Testis (tissue), 3 donors: ENCODE measurements around the gene TRAPPC12. TPM values are rescaled to one million over a fixed set of nuclear protein-coding genes. Genes with fewer than 3 reads are reported as not detected.

Experiments used
- DNase-seq: peaks from one replicate; pipeline ENCODE4 v3.0.0-alpha.2; 2019
- H3K27ac ChIP-seq, 2 donors: fragments of 200-600 bp; sonication (generic); one replicate each; pipeline ENCODE4 v1.5.1; 2019
- H3K27me3 ChIP-seq: fragments of 200-600 bp; sonication (generic); one replicate; pipeline ENCODE4 v1.5.1; 2019
- H3K36me3 ChIP-seq: fragments of 200-600 bp; sonication (generic); one replicate; pipeline ENCODE4 v1.5.1; 2017; ENCODE audit warnings: low read depth; ENCODE audit errors: missing control alignments
- H3K4me1 ChIP-seq: fragments of 200-600 bp; sonication (generic); one replicate; pipeline ENCODE4 v1.5.1; 2019
- H3K4me3 ChIP-seq, 2 donors: fragments of 200-600 bp; sonication (generic); one replicate each; pipeline ENCODE4 v1.5.1; 2017 to 2019
- H3K9me3 ChIP-seq: fragments of 200-600 bp; sonication (generic); one replicate; pipeline ENCODE4 v1.5.1; 2017
- POLR2A ChIP-seq: fragments of 450-650 bp; IDR thresholded peaks from one replicate; pipeline ENCODE4 v1.6.1; 2017; ENCODE audit warnings: antibody characterized with exemption, mild to moderate bottlenecking, moderate library complexity
- WGBS, 2 donors: methylation state at CpG; one replicate each; pipeline ENCODE4 v1.1.5; 2018; 5-methylcytosine and 5-hydroxymethylcytosine counted together
- intact Hi-C: fragments of 100-400 bp; cut with DNase I; formaldehyde crosslinking; loops from one replicate; pipeline ENCODE4 v1.15.1; 2023; ENCODE audit warnings: low total_unique reads
- polyA plus RNA-seq: library from polyadenylated mRNA; stranded (reverse); fragments of 350-450 nt; fragmentation: Illumina TruSeq; extraction: RNeasy Lipid Tissue Mini Kit (QIAGEN cat#74804); gene quantifications from one replicate; pipeline ENCODE4 v1.2.3, GENCODE V29; 2014; ENCODE audit warnings: low read depth, low replicate concordance; ENCODE audit not compliant: insufficient read depth
- total RNA-seq, 2 donors: library from RNA; depleted of rRNA; stranded (reverse); fragments of >200 nt; gene quantifications; one replicate each; pipeline ENCODE4 v1.2.3, GENCODE V29; 2016
- TF ChIP-seq, protein P1 (sequence below), 3 experiments: fragments of 450-650 bp in 2 of 3; fragments of 200-600 bp in 1 of 3; sonication (generic) in 1 of 3; IDR thresholded peaks; one replicate each; pipeline ENCODE4 v1.5.1; 2016 to 2019; ENCODE audit warnings: antibody characterized with exemption in 3 of 3, mild to moderate bottlenecking in 2 of 3, moderate library complexity in 1 of 3

Gene TRAPPC12
- total and polyA plus RNA-seq, 3 donors from 2014 or later: 172 to 406 (median 236) TPM

GRCh38 chr2:3483227-3483985 is 103.9 kb downstream of the TRAPPC12 start:
- Histone ChIP-seq H3K9me3 (no peaks in the 10 kb centered on the region), H3K27ac (no peak overlapping the region), H3K4me1 (peaks cover 7% of the 10 kb centered on the region), H3K4me3 (peak overlapping the region in 1 of 2 donors; percentile 21), H3K36me3 (no peaks in the 10 kb centered on the region), H3K27me3 (no peaks in the 10 kb centered on the region)
- 58 to 61% methylated on average over 17 to 30 of the region's 30 CpGs for WGBS, 2 donors
- intact Hi-C loops: no loop called here
- TF ChIP-seq POLR2A: no peak
- TF ChIP-seq, protein P1, sequence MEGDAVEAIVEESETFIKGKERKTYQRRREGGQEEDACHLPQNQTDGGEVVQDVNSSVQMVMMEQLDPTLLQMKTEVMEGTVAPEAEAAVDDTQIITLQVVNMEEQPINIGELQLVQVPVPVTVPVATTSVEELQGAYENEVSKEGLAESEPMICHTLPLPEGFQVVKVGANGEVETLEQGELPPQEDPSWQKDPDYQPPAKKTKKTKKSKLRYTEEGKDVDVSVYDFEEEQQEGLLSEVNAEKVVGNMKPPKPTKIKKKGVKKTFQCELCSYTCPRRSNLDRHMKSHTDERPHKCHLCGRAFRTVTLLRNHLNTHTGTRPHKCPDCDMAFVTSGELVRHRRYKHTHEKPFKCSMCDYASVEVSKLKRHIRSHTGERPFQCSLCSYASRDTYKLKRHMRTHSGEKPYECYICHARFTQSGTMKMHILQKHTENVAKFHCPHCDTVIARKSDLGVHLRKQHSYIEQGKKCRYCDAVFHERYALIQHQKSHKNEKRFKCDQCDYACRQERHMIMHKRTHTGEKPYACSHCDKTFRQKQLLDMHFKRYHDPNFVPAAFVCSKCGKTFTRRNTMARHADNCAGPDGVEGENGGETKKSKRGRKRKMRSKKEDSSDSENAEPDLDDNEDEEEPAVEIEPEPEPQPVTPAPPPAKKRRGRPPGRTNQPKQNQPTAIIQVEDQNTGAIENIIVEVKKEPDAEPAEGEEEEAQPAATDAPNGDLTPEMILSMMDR (IDR thresholded peaks at IDR 0.05): peak in 2 of 3 experiments; percentile 13 to 16
- peak; percentile 65 for DNase-seq

- H3K9me3 ChIP-seq: no peaks in the 10 kb centered on the region
- no peak for TF ChIP-seq POLR2A
- TF ChIP-seq, protein P1 (IDR thresholded peaks at IDR 0.05): no peak
Observed at GRCh38 chr2:3483986-3484960, 104.8 kb downstream of the TRAPPC12 start.

DNA sequence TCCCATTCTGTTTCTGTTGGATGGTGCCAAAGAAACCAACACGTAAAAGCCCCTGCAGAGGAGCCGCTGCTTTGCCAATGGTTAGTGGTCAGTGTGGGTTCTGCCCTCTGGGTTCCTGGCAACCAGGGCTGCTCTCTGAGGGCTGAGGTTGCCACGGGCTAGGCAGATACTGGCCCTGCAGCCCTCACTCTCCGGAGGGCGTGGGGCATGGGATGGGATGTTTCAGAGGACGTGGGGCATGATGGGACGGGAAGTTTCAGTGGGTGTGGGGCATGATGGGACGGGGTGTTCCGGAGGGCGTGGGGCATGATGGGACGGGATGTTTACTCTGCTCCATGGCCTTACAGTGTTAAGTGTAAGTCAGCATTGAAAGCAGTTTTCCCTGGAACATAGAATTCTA is 105.7 kb downstream of the TRAPPC12 start:
- Histone ChIP-seq H3K36me3 (no peaks in the 10 kb centered on the region), H3K4me3 (no peak overlapping the region), H3K9me3 (no peaks in the 10 kb centered on the region), H3K27me3 (no peaks in the 10 kb centered on the region), H3K4me1 (peaks cover 7% of the 10 kb centered on the region), H3K27ac (no peak overlapping the region)
- intact Hi-C loops: no loop called here
- WGBS, 2 donors: 90 to 93% methylated on average over 11 of the region's 11 CpGs
- DNase-seq: no peak
- TF ChIP-seq, protein P1 (IDR thresholded peaks at IDR 0.05): no peak
- TF ChIP-seq POLR2A: no peak

More at GRCh38 chr2:3483986-3484960, 104.8 kb downstream of the TRAPPC12 start:
- no peak overlapping the region for H3K4me3 ChIP-seq
- DNase-seq: no peak
- WGBS, 2 donors: 83 to 94% methylated on average over 31 to 34 of the region's 34 CpGs
- no peak overlapping the region for H3K27ac ChIP-seq
- H3K27me3 ChIP-seq: no peaks in the 10 kb centered on the region
- no peaks in the 10 kb centered on the region for H3K36me3 ChIP-seq
- intact Hi-C loops: no loop called here
- peaks cover 7% of the 10 kb centered on the region for H3K4me1 ChIP-seq

- WGBS, 2 donors: 90 to 95% methylated on average over 22 to 29 of the region's 29 CpGs
- no peaks in the 10 kb centered on the region for H3K9me3 ChIP-seq
- no peaks in the 10 kb centered on the region for H3K27me3 ChIP-seq
- H3K36me3 ChIP-seq: no peaks in the 10 kb centered on the region
- no peak overlapping the region for H3K4me3 ChIP-seq
- TF ChIP-seq, protein P1 (IDR thresholded peaks at IDR 0.05): no peak
- no peak for TF ChIP-seq POLR2A
- peaks cover 7% of the 10 kb centered on the region for H3K4me1 ChIP-seq
- peak; percentile 11 for DNase-seq
- intact Hi-C loops: no loop called here
- no peak overlapping the region for H3K27ac ChIP-seq
Observed at GRCh38 chr2:3486047-3487027, 106.8 kb downstream of the TRAPPC12 start.
